A549 (cell line): ENCODE measurements around the gene NLRP1. TPM values are rescaled to one million over a fixed set of nuclear protein-coding genes. Genes with fewer than 3 reads are reported as not detected.

Experiments used
- ATAC-seq, 2 experiments: fragments of 200-7000 bp in 1 of 2; fragments of >200 bp in 1 of 2; cut with Nextera tagmentation in 1 of 2; cut with Tn5 transposase in 1 of 2; 3 replicates each; pipeline versions ENCODE4 v1.8.0 to v1.9.1; 2018 to 2020; ENCODE audit warnings: mild to moderate bottlenecking in 1 of 2, moderate library complexity in 1 of 2
- CTCF ChIA-PET: fragments of 300-600 bp; sonication (Branson Sonifier 250); formaldehyde crosslinking; extraction: SDS; loops from one replicate; lab custom pipeline; 2021; ENCODE audit warnings: antibody characterized with exemption, inconsistent platforms; lab: Yijun Ruan, JAX
- POLR2A ChIA-PET: fragments of 350-600 bp; formaldehyde crosslinking; extraction: SDS; loops from one replicate; lab custom pipeline; 2021; ENCODE audit warnings: antibody characterized with exemption, inconsistent platforms; lab: Yijun Ruan, JAX
- DNase-seq, 2 experiments: peaks; one replicate each; pipeline versions ENCODE4 v3.0.0 to v3.0.0-alpha.2; 2011 to 2016; ENCODE audit warnings: low read depth in 1 of 2, low spot score in 1 of 2
- FAIRE-seq: peaks from 2 replicates; lab custom pipeline; 2011; peaks lifted over from hg19 to GRCh38; lab: Jason Lieb, UNC
- H3K27ac ChIP-seq, 2 experiments: fragments of >200 bp; sonication (Bioruptor Twin); formaldehyde crosslinking; 3 replicates each; pipeline ENCODE4 v1.5.1; 2016 to 2017
- H3K4me1 ChIP-seq: fragments of >200 bp; sonication (Bioruptor Twin); formaldehyde crosslinking; 3 replicates; pipeline ENCODE4 v1.6.1; 2016
- H3K4me2 ChIP-seq: fragments of >200 bp; sonication (Bioruptor Twin); formaldehyde crosslinking; 3 replicates; pipeline ENCODE4 v1.6.1; 2016
- H3K4me3 ChIP-seq: fragments of >200 bp; sonication (Bioruptor Twin); formaldehyde crosslinking; 3 replicates; pipeline ENCODE4 v1.5.1; 2016
- H3K9me3 ChIP-seq: fragments of >200 bp; sonication (Bioruptor Twin); formaldehyde crosslinking; 3 replicates; pipeline ENCODE4 v1.6.1; 2016
- CBX8 ChIP-seq: fragments of 200-600 bp; sonication (generic); IDR thresholded peaks from 2 replicates; pipeline ENCODE4 v1.6.1; 2016
- E2F6 ChIP-seq: IDR thresholded peaks from 2 replicates; pipeline ENCODE4 v1.6.1; 2012; ENCODE audit warnings: low read depth, borderline replicate concordance
- EHF ChIP-seq: fragments of 250-450 bp; sonication (Bioruptor Pico); IDR thresholded peaks from 2 replicates; pipeline ENCODE4 v1.5.0; 2020; ENCODE audit warnings: mild to moderate bottlenecking
- FOSB ChIP-seq: fragments of 250-450 bp; sonication (Bioruptor Pico); IDR thresholded peaks from 2 replicates; pipeline ENCODE4 v1.5.0; 2020; ENCODE audit warnings: mild to moderate bottlenecking, moderate library complexity
- GATA3 ChIP-seq: IDR thresholded peaks from 2 replicates; pipeline ENCODE4 v1.6.1; 2012; ENCODE audit warnings: borderline replicate concordance
- HEYL ChIP-seq: fragments of 250-450 bp; sonication (Bioruptor Pico); IDR thresholded peaks from 2 replicates; pipeline ENCODE4 v1.8.0; 2021; ENCODE audit warnings: mild to moderate bottlenecking, moderate library complexity
- MAFK ChIP-seq: fragments of 450-650 bp; IDR thresholded peaks from 2 replicates; pipeline ENCODE4 v1.6.1; 2014; ENCODE audit not compliant: partially characterized antibody
- MYC ChIP-seq: IDR thresholded peaks from 2 replicates; pipeline ENCODE4 v1.6.1; 2012; ENCODE audit warnings: mild to moderate bottlenecking, inconsistent platforms, low read length, improper control_type of control experiment, borderline replicate concordance
- NFE2L2 ChIP-seq: fragments of 150-350 bp; conservative IDR thresholded peaks from 2 replicates; pipeline ENCODE4 v1.6.1; 2014; ENCODE audit warnings: low read length
- NR3C1 ChIP-seq: fragments of >200 bp; sonication (Bioruptor Twin); formaldehyde crosslinking; IDR thresholded peaks from 3 replicates; pipeline ENCODE4 v1.6.1; 2017
- PBX3 ChIP-seq: IDR thresholded peaks from 2 replicates; pipeline ENCODE4 v1.6.1; 2012
- PHF8 ChIP-seq: fragments of 200-600 bp; sonication (generic); IDR thresholded peaks from 2 replicates; pipeline ENCODE4 v1.6.1; 2016; ENCODE audit warnings: low read depth, mild to moderate bottlenecking, antibody characterized with exemption, moderate library complexity, borderline replicate concordance
- POLR2A ChIP-seq: IDR thresholded peaks from 2 replicates; pipeline ENCODE4 v1.6.1; 2012; ENCODE audit warnings: mild to moderate bottlenecking, low read length
- RARB ChIP-seq: fragments of 250-450 bp; sonication (Bioruptor Pico); IDR thresholded peaks from 2 replicates; pipeline ENCODE4 v1.8.0; 2021; ENCODE audit warnings: mild to moderate bottlenecking, moderate library complexity
- REST ChIP-seq: fragments of 200-600 bp; sonication (generic); IDR thresholded peaks from 2 replicates; pipeline ENCODE4 v1.6.1; 2016; ENCODE audit warnings: antibody characterized with exemption, mild to moderate bottlenecking, moderate library complexity
- RFX5 ChIP-seq: fragments of 450-650 bp; IDR thresholded peaks from 2 replicates; pipeline ENCODE4 v1.7.1; 2014; ENCODE audit warnings: antibody characterized with exemption, mild to moderate bottlenecking, moderate library complexity
- USF2 ChIP-seq: fragments of 450-650 bp; IDR thresholded peaks from 2 replicates; pipeline ENCODE4 v1.6.1; 2014; ENCODE audit warnings: antibody characterized with exemption
- ZC3H11A ChIP-seq: fragments of 450-650 bp; IDR thresholded peaks from 2 replicates; pipeline ENCODE4 v1.6.1; 2014; ENCODE audit warnings: antibody characterized with exemption, mild to moderate bottlenecking
- WGBS: methylation state at CpG from one replicate; pipeline ENCODE4 v1.1.6; 2017; ENCODE audit errors: missing lambda C conversion rate; 5-methylcytosine and 5-hydroxymethylcytosine counted together
- polyA plus RNA-seq, 4 experiments: library from polyadenylated mRNA; depleted of rRNA in 3 of 4; stranded (reverse); fragments of >200 nt; fragmentation: RNase III in 1 of 4; extraction: RNeasy Plus Mini Kit Qiagen cat#74134 plus additional on column Dnase treatment in 1 of 4; gene quantifications; 2 replicates in 3 of 4; 3 replicates in 1 of 4; pipeline ENCODE4 v1.2.3, GENCODE V29; 2011 to 2017

Gene NLRP1
- polyA plus RNA-seq, 2 of the 4 experiments (the other 2 are of a cell fraction), result 1.1 to 4.4 TPM

- no peak overlapping the region for H3K4me3 ChIP-seq
- no peak for ATAC-seq
- H3K27ac ChIP-seq, result no peak overlapping the region
- WGBS, result 66% methylated on average over 16 of the region's 16 CpGs
- FAIRE-seq, result no peak
- TF ChIP-seq E2F6 (no peak), PBX3 (no peak), MYC (no peak), RARB (CRISPR knock-in tag) (no peak), REST (no peak), NFE2L2 (no peak), PHF8 (no peak), RFX5 (no peak), POLR2A (no peak), HEYL (CRISPR knock-in tag) (no peak), GATA3 (no peak), CBX8 (no peak), MAFK (no peak), ZC3H11A (no peak), FOSB (CRISPR knock-in tag) (no peak)
- ChIA-PET CTCF (interaction anchor here (1.0 to 1.4 kb wide), 2 partner anchors 20 to 864 kb away, joined by 3 read pairs; no protein-coding TSS in a partner anchor), POLR2A (no interaction called here)
- no peak overlapping the region for H3K4me2 ChIP-seq
- H3K4me1 ChIP-seq, result no peaks in the 10 kb centered on the region
- no peaks in the 10 kb centered on the region for H3K9me3 ChIP-seq
- no peak for DNase-seq
These were observed 25.2 kb downstream of the NLRP1 start for GRCh38 chr17:5558815-5559785.

DNA sequence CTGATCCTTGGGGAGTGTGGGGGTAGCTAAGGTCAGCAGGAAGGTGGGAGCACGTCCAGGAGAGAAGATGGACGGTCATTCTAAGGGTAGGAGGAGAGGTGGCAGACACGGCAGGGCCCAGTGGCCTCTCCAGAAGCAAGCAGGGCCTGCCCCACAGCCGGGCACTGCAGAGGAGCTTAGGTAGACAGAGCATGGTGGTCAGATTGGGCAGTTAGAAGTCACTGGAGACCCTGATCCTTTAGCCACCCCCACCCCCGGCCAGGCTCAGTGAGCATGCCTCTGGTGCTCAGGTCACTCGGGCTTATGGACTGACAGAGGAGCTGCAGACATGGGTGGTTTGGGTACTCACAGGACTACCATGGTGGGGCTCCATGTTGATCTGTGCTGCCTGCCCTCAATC lies 26.3 kb downstream of the NLRP1 start:
- 35% methylated on average over 6 of the region's 6 CpGs for WGBS
- no peak for ATAC-seq
- FAIRE-seq, result no peak
- Histone ChIP-seq H3K4me1 (no peaks in the 10 kb centered on the region), H3K27ac (no peak overlapping the region), H3K4me3 (no peak overlapping the region), H3K4me2 (no peak overlapping the region), H3K9me3 (no peaks in the 10 kb centered on the region)
- CTCF ChIA-PET, result interaction anchor here (0.8 to 1.9 kb wide), 5 partner anchors 9 to 878 kb away, joined by 3 to 8 read pairs (median 3); no protein-coding TSS in a partner anchor
- no peak for TF ChIP-seq EHF (CRISPR knock-in tag)
- no peak for TF ChIP-seq USF2
- TF ChIP-seq NR3C1, result no peak
- TF ChIP-seq ZC3H11A, result no peak
- no peak for TF ChIP-seq RFX5
- DNase-seq, result no peak
- POLR2A ChIA-PET, result interaction anchor here (0.5 kb wide), 1 partner anchor 12 kb away, joined by 4 read pairs; no protein-coding TSS in a partner anchor
